Lower leg skin (tissue), 4 donors: ENCODE results near the gene CYP26B1. TPM values are rescaled to one million over a fixed set of nuclear protein-coding genes. Genes with fewer than 3 reads are reported as not detected.

ENCODE experiments used
- DNase-seq, 2 donors: peaks; one replicate each; pipeline ENCODE4 v3.0.0-alpha.2; 2019; ENCODE audit warnings: low spot score in 2 of 2
- H3K4me3 ChIP-seq: fragments of 200-600 bp; sonication (generic); 2 replicates; pipeline ENCODE4 v1.5.1; 2017; ENCODE audit warnings: mild to moderate bottlenecking, low read depth; ENCODE audit not compliant: poor library complexity, severe bottlenecking
- CTCF ChIP-seq, 3 donors: fragments of 450-650 bp; IDR thresholded peaks; one replicate each; pipeline ENCODE4 v1.5.1; 2016; ENCODE audit warnings: antibody characterized with exemption in 3 of 3, mild to moderate bottlenecking in 3 of 3, moderate library complexity in 2 of 3
- POLR2A ChIP-seq, 2 donors: fragments of 450-650 bp; IDR thresholded peaks; one replicate each; pipeline ENCODE4 v1.6.1; 2016 to 2017; ENCODE audit warnings: antibody characterized with exemption in 2 of 2, mild to moderate bottlenecking in 1 of 2, moderate library complexity in 1 of 2
- WGBS, 2 donors: methylation state at CpG; one replicate each; pipeline ENCODE4 v1.1.5; 2018; 5-methylcytosine and 5-hydroxymethylcytosine counted together
- intact Hi-C: fragments of 100-400 bp; cut with DNase I; formaldehyde crosslinking; loops from one replicate; pipeline ENCODE4 v1.15.0; 2023; ENCODE audit warnings: low total_unique reads
- total RNA-seq, 4 donors: library from RNA; depleted of rRNA; stranded (reverse); fragments of >200 nt; gene quantifications; one replicate each; pipeline ENCODE4 v1.1.0, GENCODE V29; 2016

CYP26B1 gene
- total RNA-seq, 4 donors from 2014 or later, result 51.6 to 93.0 (median 73.6) TPM

DNA sequence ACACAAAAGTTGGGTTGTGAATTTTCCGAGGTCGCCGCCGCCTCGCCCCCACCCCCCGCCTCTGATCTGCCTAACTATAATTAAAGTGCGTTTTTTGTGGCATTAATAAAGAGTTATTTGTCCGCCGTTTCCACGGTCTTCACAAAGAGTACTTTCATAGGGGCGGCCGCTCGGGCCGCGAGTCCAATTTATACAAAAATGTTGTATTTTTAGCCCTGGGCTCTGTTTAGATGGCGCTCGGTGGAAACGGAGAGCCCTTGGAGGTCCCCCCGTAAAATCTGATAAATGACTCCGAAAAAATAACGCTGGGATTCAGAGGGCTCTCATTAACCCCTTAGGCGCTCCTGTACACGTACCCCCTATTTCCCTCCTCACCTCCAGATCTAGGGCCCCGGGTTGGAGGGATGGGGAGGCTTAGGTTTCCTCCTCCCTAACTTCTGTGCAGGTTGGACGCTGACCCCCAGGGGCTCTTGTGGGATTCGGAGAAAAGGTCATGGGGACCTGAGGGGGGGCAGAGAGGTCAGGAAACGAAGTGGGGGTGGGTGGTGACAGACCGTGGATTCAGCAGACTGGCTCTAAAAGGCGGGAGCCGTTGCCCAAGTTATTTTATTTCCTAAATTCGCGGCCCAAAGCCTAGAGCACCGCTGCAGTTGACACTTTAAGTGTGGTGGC, 1.9 kb downstream of the CYP26B1 start:
- 1 to 2% methylated on average over 33 of the region's 33 CpGs for whole genome bisulfite sequencing, 2 donors
- no peak overlapping the region for H3K4me3 ChIP-seq
- peak in 1 of 2 donors; percentile 78 for DNase-seq
- TF ChIP-seq CTCF (IDR thresholded peaks at IDR 0.05), result no peak
- intact Hi-C loops, result no loop called here

- H3K4me3 ChIP-seq, result no peak overlapping the region
- intact Hi-C loops, result no loop called here
- peak in 1 of 2 donors; percentile 90 for DNase-seq
- no peak for TF ChIP-seq CTCF (IDR thresholded peaks at IDR 0.05)
- TF ChIP-seq POLR2A (IDR thresholded peaks at IDR 0.05), result no peak
- WGBS, 2 donors, result 0% methylated on average over 29 of the region's 29 CpGs
Observed at GRCh38 chr2:72145289-72145657, 2.4 kb downstream of the CYP26B1 start.

- H3K4me3 ChIP-seq, result peak overlapping the region; percentile 29
- intact Hi-C loops, result no loop called here
- DNase-seq, result peak in 1 of 2 donors; percentile 93
- TF ChIP-seq CTCF (IDR thresholded peaks at IDR 0.05), result no peak
- no peak for TF ChIP-seq POLR2A (IDR thresholded peaks at IDR 0.05)
- 0% methylated on average over 38 to 54 of the region's 63 CpGs for WGBS, 2 donors
Observed at GRCh38 chr2:72144632-72145288, 2.9 kb downstream of the CYP26B1 start.

DNA sequence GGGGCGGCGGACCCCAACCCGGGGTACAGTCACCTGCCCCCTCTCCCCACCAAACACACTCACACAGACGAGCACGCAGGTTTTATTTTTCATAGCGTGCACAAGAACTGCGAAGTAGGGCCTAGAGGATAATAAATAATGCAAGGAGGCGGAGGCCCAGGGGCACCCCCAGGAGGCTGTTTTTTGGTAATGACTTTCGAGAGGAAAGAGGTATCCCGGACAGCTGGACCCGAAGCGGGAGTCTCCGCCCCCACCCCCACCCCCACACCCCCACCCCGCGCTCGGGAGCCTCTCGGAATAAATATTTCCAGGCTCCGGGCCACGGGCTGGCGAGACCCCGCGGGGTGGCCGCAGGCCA, 3.4 kb downstream of the CYP26B1 start:
- H3K4me3 ChIP-seq, result no peak overlapping the region
- WGBS, 2 donors, result 2 to 10% methylated on average over 17 to 23 of the region's 23 CpGs
- no peak for DNase-seq
- TF ChIP-seq CTCF (IDR thresholded peaks at IDR 0.05) (no peak), POLR2A (IDR thresholded peaks at IDR 0.05) (no peak)
- intact Hi-C loops, result no loop called here

DNA sequence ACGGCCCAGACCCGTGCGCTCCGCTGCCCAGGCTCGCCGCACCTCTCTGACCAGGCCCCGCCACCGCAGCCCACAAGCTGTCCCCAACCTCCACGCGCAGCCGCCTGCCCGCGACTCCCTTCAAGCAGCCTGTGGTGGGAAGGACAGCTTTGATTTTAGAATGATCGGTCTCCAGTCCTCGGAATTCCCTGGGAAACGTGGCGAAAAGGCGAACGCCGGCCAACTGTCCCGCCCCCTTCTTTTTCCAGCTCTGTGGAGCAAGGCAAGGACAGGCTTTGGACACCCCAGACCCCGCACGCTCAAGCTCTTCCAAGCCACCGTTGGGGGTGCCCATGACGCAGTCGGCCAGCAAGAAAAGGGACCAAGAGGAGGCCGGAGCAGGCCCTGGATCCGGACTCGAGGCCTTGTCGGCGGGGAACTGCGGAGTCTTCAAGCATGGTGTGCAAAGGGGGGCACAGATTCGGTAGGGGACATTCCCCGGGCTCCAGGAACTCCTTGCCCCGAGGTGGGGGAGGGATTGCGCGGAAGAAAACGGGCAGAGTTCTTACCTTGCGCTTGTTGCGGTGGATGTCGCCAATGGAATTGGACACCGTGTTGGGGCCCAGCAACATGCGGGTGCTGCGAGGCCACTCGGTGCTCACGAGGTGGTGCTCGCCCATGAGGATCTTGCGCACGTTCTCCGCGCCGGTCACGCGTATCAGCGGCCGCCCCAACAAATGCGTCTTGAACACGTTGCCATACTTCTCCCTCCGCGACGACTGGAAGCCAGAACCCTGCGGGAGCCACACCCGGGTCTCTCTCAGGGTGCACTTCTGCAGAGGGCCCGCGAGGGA, 4.0 kb downstream of the CYP26B1 start:
- DNase-seq, result peak in 1 of 2 donors; percentile 91
- TF ChIP-seq POLR2A (IDR thresholded peaks at IDR 0.05), result no peak
- TF ChIP-seq CTCF (IDR thresholded peaks at IDR 0.05), result no peak
- 12 to 22% methylated on average over 57 to 65 of the region's 65 CpGs for WGBS, 2 donors
- intact Hi-C loops, result no loop called here
- peak overlapping the region; percentile 14 for H3K4me3 ChIP-seq
